22Rv1 (cell line): ENCODE results near the gene SEMA6A.

Source experiments
- CTCF ChIP-seq: fragments of 450-650 bp; IDR thresholded peaks from 2 replicates; pipeline ENCODE4 v1.5.1; 2017; ENCODE audit warnings: mild to moderate bottlenecking
- ZFX ChIP-seq: fragments of 450-650 bp; IDR thresholded peaks from 2 replicates; pipeline ENCODE4 v1.6.1; 2017; ENCODE audit warnings: antibody characterized with exemption, borderline replicate concordance

DNA sequence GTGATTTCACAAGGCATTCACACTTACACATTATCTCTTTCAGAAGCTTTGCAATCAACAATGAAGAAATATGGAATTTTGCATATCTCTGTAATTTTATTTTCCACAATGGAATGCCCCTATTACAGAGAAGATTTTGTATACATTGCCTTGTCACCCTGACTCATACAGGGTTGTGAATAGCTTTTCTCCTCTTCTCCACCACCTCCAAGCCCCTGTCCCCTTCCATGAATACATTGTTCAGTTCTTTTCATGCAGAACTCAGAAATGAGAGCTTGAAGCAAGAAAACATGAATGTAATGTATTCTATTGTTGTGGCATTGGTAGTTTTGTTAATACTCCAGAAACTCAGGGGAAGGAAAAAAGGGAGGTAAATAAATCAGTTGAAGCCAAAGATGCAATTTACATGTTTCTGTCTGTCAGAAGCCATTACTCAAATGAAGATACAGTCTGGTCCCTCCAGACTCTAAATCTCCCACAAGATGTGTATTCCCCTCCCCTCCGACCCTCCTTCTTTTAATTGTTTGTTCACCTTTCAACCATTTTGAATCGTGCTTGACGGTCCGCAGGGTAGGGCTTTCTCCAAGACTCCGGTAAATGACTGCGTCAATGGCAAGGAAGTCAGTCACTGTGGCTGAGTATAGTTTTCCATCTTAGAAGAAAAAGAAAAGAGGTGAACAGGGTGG lies 86.1 kb downstream of the SEMA6A start:
- TF ChIP-seq CTCF (no peak), ZFX (no peak)
